H1 (cell line): ENCODE results near the gene PHYH. TPM values are rescaled to one million over a fixed set of nuclear protein-coding genes. Genes with fewer than 3 reads are reported as not detected.

Experiments used
- CTCF ChIA-PET: fragments of 300-600 bp; sonication (Branson Sonifier 250); formaldehyde crosslinking; loops from one replicate; lab custom pipeline; 2021; ENCODE audit not compliant: partially characterized antibody; lab: Charles Lee
- POLR2A ChIA-PET: fragments of 300-600 bp; sonication (Branson Sonifier 250); formaldehyde crosslinking; loops from one replicate; lab custom pipeline; 2021; ENCODE audit warnings: inconsistent platforms; ENCODE audit not compliant: partially characterized antibody; lab: Charles Lee
- DNase-seq, 2 experiments: peaks; one replicate each; pipeline versions ENCODE4 v3.0.0 to v3.0.0-alpha.2; 2010 to 2022; ENCODE audit warnings: low spot score in 2 of 2, low read depth in 1 of 2, mixed read lengths in 1 of 2
- FAIRE-seq: peaks from 2 replicates; lab custom pipeline; 2011; peaks lifted over from hg19 to GRCh38; lab: Jason Lieb, UNC
- H2AFZ ChIP-seq: 2 replicates; pipeline ENCODE4 v1.8.1; 2012; ENCODE audit warnings: low read length, inconsistent platforms
- H2AK5ac ChIP-seq: 2 replicates; pipeline ENCODE4 v1.6.1; 2013; ENCODE audit warnings: low read depth, low read length
- H2BK120ac ChIP-seq: replicated peaks from 2 replicates; pipeline ENCODE3; 2013; ENCODE audit warnings: low read depth, low read length, inconsistent platforms
- H2BK12ac ChIP-seq: 2 replicates; pipeline ENCODE4 v1.6.1; 2013; ENCODE audit warnings: low read depth, low read length
- H2BK15ac ChIP-seq: 2 replicates; pipeline ENCODE4 v1.6.1; 2013; ENCODE audit warnings: low read length
- H2BK20ac ChIP-seq: 2 replicates; pipeline ENCODE4 v1.6.1; 2013; ENCODE audit warnings: low read length
- H2BK5ac ChIP-seq: 2 replicates; pipeline ENCODE4 v1.6.1; 2013; ENCODE audit warnings: low read depth, low read length
- H3K14ac ChIP-seq: 2 replicates; pipeline ENCODE4 v1.6.1; 2013; ENCODE audit warnings: inconsistent platforms; ENCODE audit not compliant: insufficient read length
- H3K18ac ChIP-seq: 2 replicates; pipeline ENCODE4 v1.6.1; 2013; ENCODE audit warnings: low read length; ENCODE audit errors: extremely low read depth
- H3K23ac ChIP-seq: 2 replicates; pipeline ENCODE4 v1.6.1; 2013; ENCODE audit warnings: inconsistent platforms; ENCODE audit not compliant: insufficient read length
- H3K23me2 ChIP-seq: 2 replicates; pipeline ENCODE4 v1.6.1; 2013; ENCODE audit warnings: low read depth, low read length
- H3K27ac ChIP-seq: 2 replicates; pipeline ENCODE4 v1.6.1; 2011; ENCODE audit warnings: low read depth, low read length, inconsistent platforms
- H3K27me3 ChIP-seq, 4 experiments: replicated peaks in 1 of 4; 1 replicate in 1 of 4; 2 replicates in 3 of 4; pipeline versions ENCODE4 v1.6.1 to v1.8.1; 2011 to 2013; ENCODE audit warnings: low read length in 3 of 4, mild to moderate bottlenecking in 3 of 4, inconsistent platforms in 2 of 4, mixed read lengths in 2 of 4, moderate library complexity in 1 of 4; ENCODE audit not compliant: control insufficient read depth in 3 of 4, insufficient read depth in 3 of 4; ENCODE audit errors: extremely low read depth in 1 of 4
- H3K36me3 ChIP-seq, 4 experiments: 2 replicates each; pipeline versions ENCODE4 v1.6.1 to v1.8.1; 2011 to 2013; ENCODE audit warnings: mild to moderate bottlenecking in 4 of 4, low read length in 3 of 4, moderate library complexity in 2 of 4, control low read depth in 1 of 4, inconsistent platforms in 1 of 4; ENCODE audit not compliant: insufficient read depth in 4 of 4, control insufficient read depth in 2 of 4
- H3K4ac ChIP-seq: replicated peaks from 2 replicates; pipeline ENCODE3; 2013; ENCODE audit warnings: low read length, low read depth, mixed read lengths, inconsistent platforms; ENCODE audit not compliant: insufficient read length
- H3K4me1 ChIP-seq, 4 experiments: replicated peaks in 1 of 4; 1 replicate in 1 of 4; 2 replicates in 3 of 4; pipeline versions ENCODE4 v1.6.1 to v1.8.1; 2011 to 2013; ENCODE audit warnings: low read length in 3 of 4, inconsistent platforms in 2 of 4, mixed read lengths in 1 of 4; ENCODE audit not compliant: insufficient read depth in 4 of 4, control insufficient read depth in 3 of 4
- H3K4me2 ChIP-seq, 2 experiments: 2 replicates each; pipeline versions ENCODE4 v1.6.1 to v1.8.1; 2011 to 2013; ENCODE audit warnings: low read depth in 2 of 2, low read length in 2 of 2, control low read depth in 1 of 2, inconsistent platforms in 1 of 2, mild to moderate bottlenecking in 1 of 2; ENCODE audit not compliant: insufficient read depth in 1 of 2
- H3K4me3 ChIP-seq, 4 experiments: fragments of 200-600, 300-600 bp in 1 of 4; sonication (generic), shearing (Covaris generic), sonication (Bioruptor Twin) in 1 of 4; 2 replicates each; pipeline versions ENCODE4 v1.5.1 to v1.8.1; 2011 to 2016; ENCODE audit warnings: low read length in 4 of 4, low read depth in 3 of 4, control low read depth in 2 of 4, inconsistent platforms in 2 of 4, mild to moderate bottlenecking in 2 of 4, mixed read lengths in 1 of 4, moderate library complexity in 1 of 4; ENCODE audit not compliant: insufficient read depth in 2 of 4; ENCODE audit errors: extremely low read depth in 1 of 4
- H3K56ac ChIP-seq: replicated peaks from 2 replicates; pipeline ENCODE3; 2013; ENCODE audit warnings: low read depth, mild to moderate bottlenecking, mixed read lengths, low read length, inconsistent platforms; ENCODE audit not compliant: insufficient read length
- H3K79me1 ChIP-seq: 2 replicates; pipeline ENCODE4 v1.6.1; 2013; ENCODE audit warnings: low read depth, low read length, control low read depth
- H3K79me2 ChIP-seq, 2 experiments: 2 replicates each; pipeline versions ENCODE4 v1.6.1 to v1.8.1; 2012 to 2013; ENCODE audit warnings: low read length in 2 of 2, mild to moderate bottlenecking in 2 of 2, inconsistent platforms in 1 of 2; ENCODE audit not compliant: insufficient read depth in 2 of 2, control insufficient read depth in 1 of 2
- H3K9ac ChIP-seq, 4 experiments: replicated peaks in 1 of 4; 1 replicate in 1 of 4; 2 replicates in 3 of 4; pipeline versions ENCODE4 v1.6.1 to v1.8.1; 2011 to 2013; ENCODE audit warnings: low read depth in 3 of 4, low read length in 3 of 4, control low read depth in 2 of 4, mild to moderate bottlenecking in 2 of 4, moderate library complexity in 2 of 4, inconsistent platforms in 1 of 4; ENCODE audit errors: extremely low read depth in 1 of 4
- H3K9me3 ChIP-seq, 2 experiments: 2 replicates each; pipeline versions ENCODE4 v1.6.1 to v1.8.1; 2012 to 2013; ENCODE audit warnings: mild to moderate bottlenecking in 2 of 2, moderate library complexity in 2 of 2, control low read depth in 1 of 2, inconsistent platforms in 1 of 2, low read depth in 1 of 2, low read length in 1 of 2, mixed read lengths in 1 of 2; ENCODE audit not compliant: insufficient read depth in 2 of 2
- H4K20me1 ChIP-seq, 2 experiments: replicated peaks in 1 of 2; 2 replicates each; pipeline versions ENCODE3 to v1.8.1; 2011 to 2013; ENCODE audit warnings: inconsistent platforms in 2 of 2, low read length in 2 of 2, mild to moderate bottlenecking in 1 of 2; ENCODE audit not compliant: insufficient read depth in 2 of 2, control insufficient read depth in 1 of 2
- H4K5ac ChIP-seq: 2 replicates; pipeline ENCODE4 v1.6.1; 2013; ENCODE audit warnings: low read length, low read depth, mixed read lengths, inconsistent platforms; ENCODE audit not compliant: insufficient read length
- H4K8ac ChIP-seq: 2 replicates; pipeline ENCODE4 v1.8.0; 2013; ENCODE audit warnings: mild to moderate bottlenecking, moderate library complexity, low read length, inconsistent platforms; ENCODE audit not compliant: insufficient read depth; ENCODE audit errors: extremely low read depth
- H4K91ac ChIP-seq: replicated peaks from 2 replicates; pipeline ENCODE3; 2013; ENCODE audit warnings: low read length, mixed read lengths, inconsistent platforms; ENCODE audit not compliant: insufficient read length
- CBX5 ChIP-seq: fragments of 300-800, 300-1000 bp; sonication (generic); IDR thresholded peaks from 2 replicates; pipeline ENCODE4 v1.7.1; 2016; ENCODE audit warnings: antibody characterized with exemption, low read length, low read depth
- CHD2 ChIP-seq: IDR thresholded peaks from 2 replicates; pipeline ENCODE4 v1.6.1; 2012; ENCODE audit warnings: low read length, improper control_type of control experiment
- EGR1 ChIP-seq: IDR thresholded peaks from 2 replicates; pipeline ENCODE4 v1.6.1; 2011; ENCODE audit warnings: low read depth, low read length, borderline replicate concordance
- FOSL1 ChIP-seq: IDR thresholded peaks from 2 replicates; pipeline ENCODE4 v1.6.1; 2011; ENCODE audit warnings: mild to moderate bottlenecking, low read depth, low read length, moderate library complexity; ENCODE audit not compliant: insufficient read depth
- HDAC2 ChIP-seq, 2 experiments: fragments of 300-600 bp in 1 of 2; sonication (generic) in 1 of 2; IDR thresholded peaks; 2 replicates each; pipeline ENCODE4 v1.6.1; 2011 to 2012; ENCODE audit warnings: low read depth in 2 of 2, low read length in 2 of 2, mild to moderate bottlenecking in 2 of 2, moderate library complexity in 2 of 2, borderline replicate concordance in 1 of 2, inconsistent platforms in 1 of 2
- WGBS, 2 experiments: shearing (Covaris generic) in 1 of 2; methylation state at CpG; one replicate each; pipeline versions ENCODE4 v1.1.6 to v1.1.7; 2013 to 2015; ENCODE audit warnings: low lambda C conversion rate in 2 of 2, mixed read lengths in 2 of 2, inconsistent platforms in 1 of 2, low coverage in 1 of 2, missing lambda C conversion rate in 1 of 2; ENCODE audit not compliant: insufficient replicate concordance in 2 of 2, insufficient coverage in 1 of 2, insufficient read length in 1 of 2; ENCODE audit errors: extremely low coverage in 1 of 2, missing lambda C conversion rate in 1 of 2; 5-methylcytosine and 5-hydroxymethylcytosine counted together
- polyA plus RNA-seq, 7 experiments: library from polyadenylated mRNA; depleted of rRNA in 3 of 7; stranded (reverse) in 5 of 7; unstranded in 2 of 7; fragments of >200 nt in 5 of 7; fragments of 200-250 nt in 2 of 7; gene quantifications; 1 replicate in 5 of 7; 2 replicates in 1 of 7; 4 replicates in 1 of 7; pipeline versions ENCODE4 v1.2.1 to v1.2.3, GENCODE V29; 2011 to 2013; ENCODE audit warnings: missing spikeins in 2 of 7, mixed read lengths in 2 of 7
- total RNA-seq: library from RNA; stranded (reverse); fragmentation: NEBNext Ultra II Directional; extraction: Animal tissue kit (Norgen Biotek cat#: 25700); gene quantifications from 2 replicates; pipeline ENCODE4 v1.2.1, GENCODE V29; 2021

PHYH gene
- total and polyA plus RNA-seq, 2 of the 8 experiments (the other 6 are each of a cell fraction or from before 2014, with no cell fraction given) = 22.0 to 22.7 TPM

DNA sequence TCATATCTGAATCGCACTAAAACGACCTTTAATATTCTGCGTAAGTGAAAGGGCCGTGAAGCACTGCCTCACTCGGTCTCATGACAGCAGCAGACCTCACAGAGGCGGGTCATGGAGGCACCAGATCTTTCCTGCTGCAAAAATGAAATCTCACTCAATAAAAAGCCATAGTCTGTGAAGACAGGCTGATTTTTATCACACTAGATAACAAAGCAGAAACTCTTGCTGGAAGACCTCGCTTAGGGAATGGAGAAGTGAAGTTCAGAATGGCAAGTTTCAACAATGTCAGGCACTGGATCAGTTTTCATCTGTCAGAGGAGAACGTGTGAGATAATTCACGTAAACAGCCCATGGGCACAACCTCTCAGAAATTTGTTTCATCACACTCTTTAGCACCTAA lies 40.2 kb upstream of the PHYH start:
- Histone ChIP-seq H3K9me3 (no peaks in the 10 kb centered on the region), H3K79me1 (peaks cover 3% of the 10 kb centered on the region; the same call in 1 of the 2 replicates), H2BK12ac (no peak overlapping the region), H3K23ac (no peak overlapping the region), H3K9ac (no peak overlapping the region), H3K18ac (no peak overlapping the region), H2BK5ac (no peak overlapping the region), H3K4me2 (peak overlapping the region in 1 of 2 experiments; percentile 20; a peak in 1 of 4 replicates), H3K4me3 (no peak overlapping the region), H4K8ac (no peak overlapping the region), H3K79me2 (peaks cover 43 to 97% of the 10 kb centered on the region in 2 experiments), H3K27me3 (no peaks in the 10 kb centered on the region), H2BK15ac (no peak overlapping the region), H2BK120ac (no peak overlapping the region), H2AFZ (no peak overlapping the region), H3K56ac (no peak overlapping the region), H2AK5ac (no peak overlapping the region), H3K36me3 (peaks cover 12 to 89% (median 36%) of the 10 kb centered on the region in 4 experiments), H4K20me1 (peaks cover 16 to 32% of the 10 kb centered on the region in 2 experiments), H3K23me2 (0 out of 2 replicates have a peak, but pooled peaks cover 3% of the 10 kb centered on the region), H4K91ac (no peak overlapping the region), H3K27ac (no peak overlapping the region), H3K4me1 (peaks cover 3 to 20% (median 10%) of the 10 kb centered on the region in 4 experiments; a peak in 6 of 7 replicates), H4K5ac (no peak overlapping the region), H3K14ac (no peak overlapping the region), H2BK20ac (no peak overlapping the region), H3K4ac (no peak overlapping the region)
- POLR2A ChIA-PET = interaction anchor here (1.6 to 5.3 kb wide), 4 partner anchors 11 to 44 kb away, joined by 3 to 78 read pairs (median 31); no protein-coding TSS in a partner anchor
- CTCF ChIA-PET = interaction anchor here (0.6 to 3.7 kb wide), 3 partner anchors 12 to 62 kb away, joined by 3 to 22 read pairs (median 3); no protein-coding TSS in a partner anchor
- WGBS, 2 experiments = 88% methylated on average over 9 of the region's 9 CpGs; no CpG with 5 or more reads in 1 of the 2 experiments
- FAIRE-seq (peak; percentile 28), DNase-seq (no peak)
- TF ChIP-seq EGR1 (no peak), HDAC2 (IDR thresholded peaks at IDR 0.05; ENCODE audit: borderline replicate concordance in 1 of 2, low read depth in 2 of 2, low read length in 2 of 2) (no peak), FOSL1 (no peak), CHD2 (no peak), CBX5 (no peak)
